Effector memory CD4-positive, alpha-beta T cell (primary cell): ENCODE measurements around the gene DUSP22.
"Not testable (repeated sequence)": the region's sequence is repeated elsewhere in the genome, so short reads cannot be mapped to it uniquely, and the experiment has no call there.

ENCODE experiments used
- DNase-seq, 3 donors: peaks; one replicate each; pipeline ENCODE4 v3.0.0-alpha.2; 2020
- H3K27ac ChIP-seq: 2 replicates; pipeline ENCODE4 v1.7.0; 2013; ENCODE audit warnings: mild to moderate bottlenecking, low read length, moderate library complexity; ENCODE audit not compliant: insufficient read depth, poor library complexity, severe bottlenecking
- H3K27me3 ChIP-seq: replicated peaks from 2 replicates; pipeline ENCODE4 v1.7.0; 2013; ENCODE audit warnings: mild to moderate bottlenecking, low read length; ENCODE audit not compliant: insufficient read depth, control insufficient read depth, poor library complexity, severe bottlenecking
- H3K36me3 ChIP-seq: 2 replicates; pipeline ENCODE4 v1.7.0; 2013; ENCODE audit warnings: mild to moderate bottlenecking, low read length, moderate library complexity; ENCODE audit not compliant: control insufficient read depth, insufficient read depth
- H3K4me1 ChIP-seq: 2 replicates; pipeline ENCODE4 v1.7.0; 2013; ENCODE audit warnings: low read length, mild to moderate bottlenecking; ENCODE audit not compliant: control insufficient read depth, insufficient read depth, poor library complexity, severe bottlenecking
- H3K4me3 ChIP-seq: 2 replicates; pipeline ENCODE4 v1.7.0; 2013; ENCODE audit warnings: low read length, low read depth, mild to moderate bottlenecking; ENCODE audit not compliant: insufficient read depth, poor library complexity, severe bottlenecking
- H3K9me3 ChIP-seq: 2 replicates; pipeline ENCODE4 v1.7.0; 2013; ENCODE audit warnings: mild to moderate bottlenecking, low read length, moderate library complexity; ENCODE audit not compliant: control insufficient read depth
- total RNA-seq, 3 donors: gene quantifications; one replicate each; lab custom pipeline; 2026; lab: John Stamatoyannopoulos, UW

DUSP22 gene
- total RNA-seq: 24.8 to 46.5 (median 36.0) reads per million in 3 donors

GRCh38 chr6:291697-292505 lies at the start of gene DUSP22:
DUSP22 (plus strand) TSS chr6:292487; CDS start chr6:292540, 53 bp downstream.
- H3K4me3 ChIP-seq: peak within 1 kb of the TSS; percentile 64
- H3K36me3 ChIP-seq: no peaks in the 10 kb centered on the region
- H3K4me1 ChIP-seq: peaks cover 16% of the 10 kb centered on the region
- no peaks in the 10 kb centered on the region for H3K27me3 ChIP-seq
- H3K27ac ChIP-seq: peak within 1 kb of the TSS; percentile 86
- no peaks in the 10 kb centered on the region for H3K9me3 ChIP-seq
- peak; percentile 65 to 80 (median 78) for DNase-seq

GRCh38 chr6:246352-246751 lies 45.9 kb upstream of the DUSP22 start:
- H3K27me3 ChIP-seq: no peaks in the 10 kb centered on the region
- no peak for DNase-seq
- no peaks in the 10 kb centered on the region for H3K9me3 ChIP-seq

DNA sequence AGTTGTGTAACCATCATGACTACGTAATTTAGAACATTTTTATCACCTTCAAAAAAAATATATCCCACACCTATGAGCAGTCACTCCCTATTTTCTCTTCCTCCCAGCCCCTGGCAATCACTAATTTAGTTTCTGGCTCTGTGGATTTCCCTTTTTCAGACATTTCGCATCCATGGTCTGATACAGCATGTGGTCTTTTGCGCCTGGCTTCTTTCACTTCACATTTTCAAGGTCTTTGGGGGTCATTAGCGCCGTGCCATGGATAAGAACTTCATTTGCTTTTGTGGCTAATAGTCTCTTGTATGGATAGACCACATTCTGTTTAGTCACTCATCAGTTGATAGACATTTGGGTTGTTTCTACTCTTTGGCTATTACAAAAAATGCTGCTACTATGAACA lies 44.9 kb upstream of the DUSP22 start:
- Histone ChIP-seq H3K36me3 (no peaks in the 10 kb centered on the region), H3K4me1 (no peaks in the 10 kb centered on the region)

More at GRCh38 chr6:246352-246751, 45.9 kb upstream of the DUSP22 start:
- Histone ChIP-seq H3K36me3 (no peaks in the 10 kb centered on the region), H3K4me1 (no peaks in the 10 kb centered on the region), H3K4me3 (no peak overlapping the region), H3K27ac (no peak overlapping the region)

DNA sequence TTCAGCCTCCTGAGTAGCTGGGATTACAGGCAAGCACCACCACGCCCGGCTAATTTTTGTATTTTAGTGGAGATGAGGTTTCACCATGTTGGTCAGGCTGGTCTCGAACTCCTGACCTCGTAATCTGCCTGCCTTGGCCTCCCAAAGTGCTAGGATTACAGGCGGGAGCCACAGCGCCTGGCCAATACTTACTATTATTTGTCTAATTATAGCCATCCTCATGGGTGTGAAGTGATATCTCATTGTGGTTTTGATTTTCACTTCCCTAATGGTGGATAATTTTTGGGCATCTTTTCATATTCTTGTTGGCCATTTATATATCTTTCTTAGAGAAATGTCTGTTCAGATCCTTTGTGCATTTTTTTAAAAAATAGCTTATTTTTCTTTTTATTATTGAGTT lies 44.2 kb upstream of the DUSP22 start:
- not testable (repeated sequence) for H3K4me1 ChIP-seq, H3K4me3 ChIP-seq, H3K27ac ChIP-seq, H3K9me3 ChIP-seq, H3K36me3 ChIP-seq, DNase-seq, H3K27me3 ChIP-seq

More for the DNA sequence above, 44.9 kb upstream of the DUSP22 start:
- Histone ChIP-seq H3K27me3 (no peaks in the 10 kb centered on the region), H3K4me3 (no peak overlapping the region), H3K9me3 (no peaks in the 10 kb centered on the region), H3K27ac (no peak overlapping the region)
- no peak for DNase-seq

GRCh38 chr6:250676-251075 lies 41.6 kb upstream of the DUSP22 start:
- Histone ChIP-seq H3K27me3 (no peaks in the 10 kb centered on the region), H3K9me3 (no peaks in the 10 kb centered on the region), H3K27ac (no peak overlapping the region), H3K4me1 (no peaks in the 10 kb centered on the region), H3K4me3 (no peak overlapping the region), H3K36me3 (no peaks in the 10 kb centered on the region)
- DNase-seq: no peak

GRCh38 chr6:251920-252319 lies 40.4 kb upstream of the DUSP22 start:
- no peak for DNase-seq
- no peaks in the 10 kb centered on the region for H3K4me1 ChIP-seq
- no peak overlapping the region for H3K27ac ChIP-seq
- H3K4me3 ChIP-seq: no peak overlapping the region
- no peaks in the 10 kb centered on the region for H3K9me3 ChIP-seq
- H3K27me3 ChIP-seq: no peaks in the 10 kb centered on the region
- H3K36me3 ChIP-seq: no peaks in the 10 kb centered on the region

- Histone ChIP-seq H3K27ac (no peak overlapping the region), H3K4me1 (no peaks in the 10 kb centered on the region), H3K27me3 (no peaks in the 10 kb centered on the region), H3K36me3 (no peaks in the 10 kb centered on the region), H3K9me3 (no peaks in the 10 kb centered on the region), H3K4me3 (no peak overlapping the region)
- no peak for DNase-seq
Observed at GRCh38 chr6:252775-253535, 39.3 kb upstream of the DUSP22 start.

DNA sequence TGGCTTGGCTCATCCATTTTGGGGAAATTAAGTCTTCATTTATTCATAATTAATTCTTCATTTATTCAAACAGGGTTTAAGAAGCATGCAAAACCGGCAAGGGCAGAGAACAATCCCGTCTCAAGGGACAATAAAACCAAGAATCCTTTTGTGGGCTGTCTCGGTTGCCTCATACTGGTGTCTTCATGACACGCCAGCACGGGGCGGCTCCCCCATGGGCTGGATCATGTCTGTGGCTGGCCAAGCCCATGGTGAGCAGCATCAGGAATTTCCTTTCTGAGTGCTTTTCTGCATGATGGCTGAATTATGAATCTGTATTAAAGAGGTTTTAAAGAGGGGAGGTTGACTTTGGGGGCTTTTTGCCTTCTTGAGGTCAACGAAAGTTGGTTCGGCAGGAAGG lies 38.3 kb upstream of the DUSP22 start:
- no peaks in the 10 kb centered on the region for H3K9me3 ChIP-seq
- H3K4me3 ChIP-seq: no peak overlapping the region
- H3K27me3 ChIP-seq: no peaks in the 10 kb centered on the region
- DNase-seq: no peak
- no peak overlapping the region for H3K27ac ChIP-seq
- no peaks in the 10 kb centered on the region for H3K36me3 ChIP-seq
- no peaks in the 10 kb centered on the region for H3K4me1 ChIP-seq

DNA sequence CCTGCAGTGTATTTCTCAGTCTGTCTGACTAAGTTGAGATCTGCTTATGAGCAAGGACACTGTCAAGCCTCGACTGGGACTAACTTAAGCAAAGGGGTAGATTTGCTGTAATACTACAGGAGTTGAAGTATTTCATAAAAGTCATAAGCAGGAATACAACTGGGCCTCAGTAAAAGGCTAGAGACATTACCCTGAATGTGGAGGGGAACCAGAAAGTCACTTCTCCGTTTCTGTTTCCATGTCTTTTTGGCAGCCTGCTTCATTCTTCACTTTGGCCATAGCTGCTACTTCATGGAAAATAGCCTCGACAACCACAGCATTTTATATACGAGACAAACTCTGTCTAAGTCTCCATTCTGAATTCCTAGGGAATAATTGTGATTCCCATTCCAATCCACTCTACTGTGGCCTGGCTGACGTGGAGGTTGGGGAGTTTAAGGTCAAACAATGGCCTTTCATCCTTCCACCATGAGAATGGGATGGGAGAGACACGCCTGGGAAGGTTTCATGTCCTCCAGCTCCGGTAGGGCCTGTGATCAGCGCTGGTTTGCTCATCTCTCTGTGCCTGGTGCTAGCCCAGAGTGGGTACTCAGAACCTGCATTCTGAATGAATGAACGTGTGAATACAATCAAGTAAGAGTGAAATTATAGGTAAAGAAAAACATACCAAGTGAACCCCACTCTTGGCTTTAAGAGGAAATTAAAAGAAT lies 37.1 kb upstream of the DUSP22 start:
- H3K36me3 ChIP-seq: no peaks in the 10 kb centered on the region
- no peaks in the 10 kb centered on the region for H3K27me3 ChIP-seq
- H3K4me1 ChIP-seq: no peaks in the 10 kb centered on the region
- H3K4me3 ChIP-seq: no peak overlapping the region
- H3K9me3 ChIP-seq: no peaks in the 10 kb centered on the region
- DNase-seq: no peak
- H3K27ac ChIP-seq: no peak overlapping the region

DNA sequence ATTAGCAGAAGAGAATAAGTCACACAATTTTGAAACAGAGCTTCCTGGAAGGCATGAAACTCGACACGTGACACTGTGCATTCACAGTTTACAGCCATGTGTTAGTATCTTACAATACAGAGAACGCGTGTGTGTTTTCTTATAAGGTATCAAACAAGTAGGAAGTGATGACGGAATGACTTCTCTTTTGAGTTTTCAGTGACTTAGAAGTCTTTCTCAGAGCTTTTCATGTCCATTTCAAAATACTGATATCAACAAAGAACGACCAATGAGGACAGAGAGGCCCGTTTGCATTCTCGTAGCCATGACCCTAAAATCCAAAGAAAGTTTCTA lies 36.6 kb upstream of the DUSP22 start:
- Histone ChIP-seq H3K27ac (no peak overlapping the region), H3K9me3 (no peaks in the 10 kb centered on the region), H3K4me1 (no peaks in the 10 kb centered on the region), H3K4me3 (no peak overlapping the region), H3K36me3 (no peaks in the 10 kb centered on the region), H3K27me3 (no peaks in the 10 kb centered on the region)
- no peak for DNase-seq
